Smooth muscle cell (in vitro differentiated cells): ENCODE measurements around the gene SMAP1. TPM values are rescaled to one million over a fixed set of nuclear protein-coding genes. Genes with fewer than 3 reads are reported as not detected.
A peak's percentile ranks its signal among the peaks of the same experiment; 100 is the strongest.

Source experiments
- DNase-seq: peaks from one replicate; lab custom pipeline; 2025; ENCODE audit not compliant: unreplicated experiment; lab: John Stamatoyannopoulos, UW
- H2AFZ ChIP-seq: fragments of 200-600 bp; sonication (generic); 2 replicates; pipeline ENCODE4 v1.6.0; 2016; ENCODE audit warnings: antibody characterized with exemption, low read depth, mild to moderate bottlenecking
- H3F3A ChIP-seq: fragments of 200-600 bp; sonication (generic); 2 replicates; pipeline ENCODE4 v1.6.0; 2017; ENCODE audit warnings: antibody characterized with exemption, low read depth
- H3K27ac ChIP-seq: fragments of 200-600 bp; sonication (generic); 2 replicates; pipeline ENCODE4 v1.5.1; 2016; ENCODE audit warnings: low read depth, mild to moderate bottlenecking
- H3K27me3 ChIP-seq: fragments of 200-600 bp; sonication (generic); 2 replicates; pipeline ENCODE4 v1.6.1; 2016; ENCODE audit warnings: low read depth, mild to moderate bottlenecking
- H3K36me3 ChIP-seq: fragments of 200-600 bp; sonication (generic); 2 replicates; pipeline ENCODE4 v1.5.1; 2016; ENCODE audit warnings: low read depth
- H3K4me1 ChIP-seq: fragments of 200-600 bp; sonication (generic); 2 replicates; pipeline ENCODE4 v1.5.1; 2016; ENCODE audit warnings: low read depth
- H3K4me2 ChIP-seq: fragments of 200-600 bp; sonication (generic); 2 replicates; pipeline ENCODE4 v1.6.0; 2016; ENCODE audit warnings: mild to moderate bottlenecking
- H3K4me3 ChIP-seq: fragments of 200-600 bp; sonication (generic); 2 replicates; pipeline ENCODE4 v1.5.1; 2016; ENCODE audit warnings: mild to moderate bottlenecking
- H3K79me2 ChIP-seq: fragments of 200-600 bp; sonication (generic); 2 replicates; pipeline ENCODE4 v1.6.0; 2016; ENCODE audit warnings: low read depth, mild to moderate bottlenecking
- H3K9ac ChIP-seq: fragments of 200-600 bp; sonication (generic); 2 replicates; pipeline ENCODE4 v1.6.0; 2016; ENCODE audit warnings: low read depth
- H3K9me3 ChIP-seq: fragments of 200-600 bp; sonication (generic); replicated peaks from 2 replicates; pipeline ENCODE4 v1.5.1; 2016; ENCODE audit warnings: low read depth
- H4K20me1 ChIP-seq: fragments of 200-600 bp; sonication (generic); 2 replicates; pipeline ENCODE4 v1.6.0; 2016; ENCODE audit warnings: low read depth
- WGBS: methylation state at CpG from one replicate; pipeline ENCODE4 v1.1.7; 2016; ENCODE audit warnings: low lambda C conversion rate; 5-methylcytosine and 5-hydroxymethylcytosine counted together
- polyA plus RNA-seq: library from polyadenylated mRNA; unstranded; fragments of >200 nt; fragmentation: Nextera tagmentation; extraction: Ambion mirVana; gene quantifications from 2 replicates; pipeline ENCODE4 v1.2.1, GENCODE V29; 2016
- total RNA-seq: library from RNA; depleted of rRNA; stranded (reverse); fragments of >200 nt; gene quantifications from 2 replicates; pipeline ENCODE4 v1.2.3, GENCODE V29; 2014
- TF ChIP-seq, protein P1 (sequence below): fragments of 200-600 bp; sonication (generic); IDR thresholded peaks from 2 replicates; pipeline ENCODE4 v1.5.1; 2017; ENCODE audit warnings: borderline replicate concordance, mild to moderate bottlenecking, antibody characterized with exemption; ENCODE audit not compliant: insufficient read depth, poor library complexity, severe bottlenecking

SMAP1 gene
- total and polyA plus RNA-seq, 2 experiments from 2014 or later = 21.7 to 39.8 TPM

DNA sequence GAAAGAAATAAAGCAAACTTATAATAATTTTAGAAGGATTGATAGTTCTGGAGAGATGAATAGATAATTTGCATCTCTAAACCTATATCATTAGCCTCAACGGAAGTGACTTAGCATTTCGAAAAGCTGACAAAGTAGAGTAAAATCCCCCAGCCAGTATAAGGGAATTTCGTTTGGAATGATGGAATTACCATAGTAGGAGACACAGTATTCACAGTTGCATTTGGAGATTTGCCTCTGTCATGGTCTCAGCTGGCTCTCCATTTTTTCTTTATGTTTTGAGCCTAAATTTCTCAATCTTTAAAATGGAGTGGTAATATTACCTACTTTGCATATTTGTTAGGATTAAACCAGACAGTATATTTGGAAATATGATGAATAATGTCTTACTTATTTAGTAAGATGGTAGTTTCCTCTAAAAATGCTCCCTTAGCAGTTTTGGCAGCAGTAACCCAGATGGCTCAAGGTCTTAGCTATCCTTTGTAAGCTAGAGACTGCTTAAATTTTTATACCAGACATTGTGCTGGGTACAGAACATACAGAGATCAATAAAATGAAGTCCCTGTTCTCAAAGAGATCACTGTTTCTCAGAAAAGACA, 58.2 kb downstream of the SMAP1 start:
- TF ChIP-seq, protein P1, sequence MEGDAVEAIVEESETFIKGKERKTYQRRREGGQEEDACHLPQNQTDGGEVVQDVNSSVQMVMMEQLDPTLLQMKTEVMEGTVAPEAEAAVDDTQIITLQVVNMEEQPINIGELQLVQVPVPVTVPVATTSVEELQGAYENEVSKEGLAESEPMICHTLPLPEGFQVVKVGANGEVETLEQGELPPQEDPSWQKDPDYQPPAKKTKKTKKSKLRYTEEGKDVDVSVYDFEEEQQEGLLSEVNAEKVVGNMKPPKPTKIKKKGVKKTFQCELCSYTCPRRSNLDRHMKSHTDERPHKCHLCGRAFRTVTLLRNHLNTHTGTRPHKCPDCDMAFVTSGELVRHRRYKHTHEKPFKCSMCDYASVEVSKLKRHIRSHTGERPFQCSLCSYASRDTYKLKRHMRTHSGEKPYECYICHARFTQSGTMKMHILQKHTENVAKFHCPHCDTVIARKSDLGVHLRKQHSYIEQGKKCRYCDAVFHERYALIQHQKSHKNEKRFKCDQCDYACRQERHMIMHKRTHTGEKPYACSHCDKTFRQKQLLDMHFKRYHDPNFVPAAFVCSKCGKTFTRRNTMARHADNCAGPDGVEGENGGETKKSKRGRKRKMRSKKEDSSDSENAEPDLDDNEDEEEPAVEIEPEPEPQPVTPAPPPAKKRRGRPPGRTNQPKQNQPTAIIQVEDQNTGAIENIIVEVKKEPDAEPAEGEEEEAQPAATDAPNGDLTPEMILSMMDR = no peak
- H3K27me3 ChIP-seq = no peaks in the 10 kb centered on the region
- H4K20me1 ChIP-seq = peaks cover 69% of the 10 kb centered on the region
- H3K9me3 ChIP-seq = no peaks in the 10 kb centered on the region
- no peaks in the 10 kb centered on the region for H3F3A ChIP-seq
- peaks cover 49% of the 10 kb centered on the region for H3K79me2 ChIP-seq
- peak overlapping the region; percentile 51 for H3K27ac ChIP-seq
- WGBS = 51% methylated on average over 3 of the region's 3 CpGs
- H3K4me1 ChIP-seq = peaks cover 6% of the 10 kb centered on the region
- H3K9ac ChIP-seq = no peak overlapping the region
- no peaks in the 10 kb centered on the region for H3K36me3 ChIP-seq
- H2AFZ ChIP-seq = no peak overlapping the region
- peak overlapping the region; percentile 8 for H3K4me2 ChIP-seq
- no peak overlapping the region for H3K4me3 ChIP-seq
- no peak for DNase-seq

DNA sequence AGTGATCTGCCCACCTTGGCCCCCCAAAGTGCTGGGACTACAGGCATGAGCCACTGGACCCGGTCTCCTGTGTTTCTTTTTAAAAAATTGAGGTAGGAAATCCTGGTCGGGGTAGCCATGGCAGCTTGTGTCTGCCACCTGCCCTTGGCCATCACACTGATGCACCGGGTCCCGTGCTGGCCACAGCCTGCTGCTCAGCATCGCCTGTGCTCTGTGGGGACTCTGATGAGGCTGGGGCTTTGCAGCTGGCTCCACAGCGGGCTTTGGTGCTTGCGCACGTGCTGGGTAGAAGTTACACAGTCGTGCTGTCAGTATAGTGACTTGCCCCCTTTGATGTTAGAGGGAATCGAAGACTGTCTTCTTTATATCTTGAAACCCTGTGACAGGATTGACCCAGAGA, 66.7 kb downstream of the SMAP1 start:
- WGBS = 99% methylated on average over 10 of the region's 10 CpGs
- Histone ChIP-seq H2AFZ (no peak overlapping the region), H3K4me2 (no peak overlapping the region), H3K4me1 (no peaks in the 10 kb centered on the region), H4K20me1 (peaks cover 29% of the 10 kb centered on the region), H3K27ac (no peak overlapping the region), H3K79me2 (peaks cover 11% of the 10 kb centered on the region), H3K4me3 (no peak overlapping the region), H3K27me3 (no peaks in the 10 kb centered on the region), H3K36me3 (peaks cover 5% of the 10 kb centered on the region), H3K9me3 (no peaks in the 10 kb centered on the region), H3K9ac (no peak overlapping the region), H3F3A (no peaks in the 10 kb centered on the region)
- DNase-seq = no peak
- TF ChIP-seq, protein P1 = no peak

DNA sequence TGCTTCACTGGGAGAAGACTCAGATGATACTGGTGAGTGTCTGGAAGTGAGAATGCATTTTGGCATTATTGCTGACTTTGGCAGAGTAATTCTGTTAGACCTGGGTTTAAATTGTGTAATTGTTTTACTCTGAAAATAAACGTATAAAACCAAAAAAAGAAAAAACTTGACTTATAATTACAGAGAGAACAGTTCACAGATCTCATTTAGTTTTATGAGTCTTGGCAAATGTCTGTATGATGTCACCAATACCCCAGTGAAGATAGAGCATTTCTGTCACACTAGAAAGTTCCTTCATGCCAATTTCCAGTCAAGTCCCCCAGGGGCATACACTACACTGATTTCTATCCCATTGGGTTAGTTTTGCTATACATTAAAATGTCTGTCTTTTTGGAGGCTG, 67.3 kb downstream of the SMAP1 start:
- Histone ChIP-seq H3K36me3 (peaks cover 11% of the 10 kb centered on the region), H2AFZ (no peak overlapping the region), H3K27me3 (no peaks in the 10 kb centered on the region), H3F3A (no peaks in the 10 kb centered on the region), H3K4me1 (no peaks in the 10 kb centered on the region), H4K20me1 (peaks cover 23% of the 10 kb centered on the region), H3K79me2 (peaks cover 9% of the 10 kb centered on the region), H3K9ac (no peak overlapping the region), H3K9me3 (no peaks in the 10 kb centered on the region), H3K4me2 (no peak overlapping the region), H3K4me3 (no peak overlapping the region), H3K27ac (no peak overlapping the region)
- no peak for DNase-seq
- WGBS = 80% methylated on average over 1 of the region's 1 CpG
- TF ChIP-seq, protein P1 = no peak

DNA sequence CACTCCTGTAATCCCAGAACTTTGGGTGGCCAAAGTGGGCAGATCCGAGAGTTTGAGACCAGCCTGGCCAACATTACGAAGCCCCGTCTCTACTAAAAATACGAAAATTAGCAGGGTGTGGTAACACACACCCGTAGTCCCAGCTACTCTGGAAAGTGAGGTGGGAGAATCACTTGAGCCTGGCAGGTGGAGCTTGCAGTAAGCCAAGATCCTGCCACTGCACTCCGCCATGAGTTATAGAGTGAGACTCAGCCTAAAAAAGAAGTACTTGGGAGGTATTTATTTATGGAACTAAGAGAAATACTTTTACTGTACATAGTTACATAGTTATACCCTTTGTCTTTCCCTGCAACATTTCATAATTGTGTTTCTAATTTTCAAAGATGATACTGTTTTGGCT, 67.8 kb downstream of the SMAP1 start:
- Histone ChIP-seq H3K27me3 (no peaks in the 10 kb centered on the region), H3K9ac (no peak overlapping the region), H3K36me3 (peaks cover 12% of the 10 kb centered on the region), H3K9me3 (no peaks in the 10 kb centered on the region), H2AFZ (no peak overlapping the region), H3K4me3 (no peak overlapping the region), H3K4me2 (no peak overlapping the region), H4K20me1 (peaks cover 17% of the 10 kb centered on the region), H3K4me1 (no peaks in the 10 kb centered on the region), H3K79me2 (peaks cover 5% of the 10 kb centered on the region), H3F3A (no peaks in the 10 kb centered on the region), H3K27ac (no peak overlapping the region)
- DNase-seq = no peak
- TF ChIP-seq, protein P1 = no peak
- 97% methylated on average over 6 of the region's 6 CpGs for WGBS
